Mesothelial cell of epicardium (in vitro differentiated cells): ENCODE results near the gene CES5A. TPM values are rescaled to one million over a fixed set of nuclear protein-coding genes. Genes with fewer than 3 reads are reported as not detected.
A peak's percentile ranks its signal among the peaks of the same experiment; 100 is the strongest.
"Not testable (repeated sequence)": the region's sequence is repeated elsewhere in the genome, so short reads cannot be mapped to it uniquely, and the experiment has no call there.

Source experiments
- DNase-seq, 2 experiments: peaks; one replicate each; pipeline ENCODE4 v3.0.0; 2021; ENCODE audit warnings: low spot score in 2 of 2; ENCODE audit not compliant: unreplicated experiment in 2 of 2
- H3K27ac Mint-ChIP-seq: 2 replicates; pipeline ENCODE4 v1.8.0; 2021; ENCODE audit warnings: mixed read lengths
- H3K27me3 Mint-ChIP-seq: 2 replicates; pipeline ENCODE4 v1.8.0; 2021; ENCODE audit warnings: low read depth, mixed read lengths
- H3K36me3 Mint-ChIP-seq: 2 replicates; pipeline ENCODE4 v1.8.0; 2021; ENCODE audit warnings: mixed read lengths
- H3K4me1 Mint-ChIP-seq: 2 replicates; pipeline ENCODE4 v1.8.0; 2021; ENCODE audit warnings: mixed read lengths
- H3K4me3 Mint-ChIP-seq: 2 replicates; pipeline ENCODE4 v1.8.0; 2021; ENCODE audit warnings: mild to moderate bottlenecking, moderate library complexity, mixed read lengths
- H3K9me3 Mint-ChIP-seq: 2 replicates; pipeline ENCODE4 v1.8.0; 2021; ENCODE audit warnings: mixed read lengths
- CTCF ChIP-seq: fragments of 200-600 bp; sonication (generic); IDR thresholded peaks from one replicate; pipeline ENCODE4 v1.5.0; 2021; ENCODE audit warnings: antibody characterized with exemption; ENCODE audit not compliant: unreplicated experiment
- total RNA-seq: library from RNA; stranded (reverse); gene quantifications from 3 replicates; pipeline ENCODE4 v1.2.1, GENCODE V29; 2021

Gene CES5A
- total RNA-seq, 1 donor from 2014 or later: not detected

DNA sequence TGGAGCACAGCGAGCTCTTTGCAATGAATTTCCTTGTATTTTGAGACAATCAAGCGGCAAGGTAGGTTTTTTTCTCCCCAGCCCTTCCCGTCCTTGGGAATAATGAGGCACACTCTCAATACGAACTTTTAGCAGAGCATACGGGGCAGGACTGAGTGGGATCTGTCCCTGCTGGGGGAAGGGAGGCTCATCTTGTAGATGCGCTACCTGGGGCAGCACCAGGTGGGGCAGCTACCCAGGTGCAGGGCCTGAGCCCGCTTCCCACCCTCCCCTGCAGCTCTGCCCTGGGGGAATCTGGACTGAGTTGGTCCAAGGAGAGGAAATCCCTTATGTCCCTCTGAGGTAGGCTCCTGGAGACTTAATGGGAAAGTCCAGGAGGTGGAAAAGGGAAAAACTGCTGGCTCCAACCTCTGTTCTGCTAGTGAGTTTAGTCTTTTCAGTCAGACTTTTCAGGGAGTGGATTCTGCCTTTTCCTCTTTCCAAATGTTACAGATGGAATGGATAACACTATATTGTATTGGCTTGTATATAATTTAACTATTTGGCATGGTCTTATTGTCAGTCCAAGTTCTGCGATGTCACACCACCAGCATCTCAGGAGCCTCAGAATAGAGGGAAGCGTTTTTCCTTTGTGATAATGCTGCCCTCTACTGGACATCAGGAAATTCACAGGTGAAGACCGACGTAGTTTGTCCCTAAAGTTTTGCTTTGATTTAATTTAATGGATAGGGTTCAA is 32.6 kb downstream of the CES5A start:
- Mint-ChIP-seq H3K4me1 (no peaks in the 10 kb centered on the region), H3K27ac (no peak overlapping the region), H3K9me3 (no peaks in the 10 kb centered on the region), H3K36me3 (no peaks in the 10 kb centered on the region), H3K4me3 (no peak overlapping the region), H3K27me3 (peaks cover 40% of the 10 kb centered on the region)
- no peak for DNase-seq
- TF ChIP-seq CTCF: peak; percentile 83

DNA sequence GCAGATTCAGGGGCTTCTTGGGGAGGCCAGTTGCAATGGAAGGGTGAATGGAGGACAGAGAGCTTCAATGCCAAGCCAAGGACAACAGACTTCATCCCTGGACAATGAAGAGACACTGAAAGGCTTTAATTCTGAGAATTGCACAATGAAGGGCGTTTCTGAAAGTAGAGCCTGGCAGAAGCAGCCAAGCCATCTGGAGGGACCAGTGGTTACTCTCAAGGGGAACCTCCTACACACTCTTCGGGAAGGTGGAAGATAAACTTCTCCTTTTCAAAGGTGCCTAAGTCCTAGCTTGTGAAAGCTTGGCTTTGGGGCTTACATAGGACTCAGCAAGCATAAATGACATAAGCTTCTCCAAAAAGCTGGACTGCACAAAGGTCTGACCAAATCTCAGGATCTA is 36.1 kb downstream of the CES5A start:
- Mint-ChIP-seq H3K27ac (no peak overlapping the region), H3K4me1 (no peaks in the 10 kb centered on the region), H3K4me3 (no peak overlapping the region), H3K36me3 (no peaks in the 10 kb centered on the region), H3K9me3 (no peaks in the 10 kb centered on the region), H3K27me3 (peaks cover 23% of the 10 kb centered on the region)
- DNase-seq: no peak
- TF ChIP-seq CTCF: no peak

DNA sequence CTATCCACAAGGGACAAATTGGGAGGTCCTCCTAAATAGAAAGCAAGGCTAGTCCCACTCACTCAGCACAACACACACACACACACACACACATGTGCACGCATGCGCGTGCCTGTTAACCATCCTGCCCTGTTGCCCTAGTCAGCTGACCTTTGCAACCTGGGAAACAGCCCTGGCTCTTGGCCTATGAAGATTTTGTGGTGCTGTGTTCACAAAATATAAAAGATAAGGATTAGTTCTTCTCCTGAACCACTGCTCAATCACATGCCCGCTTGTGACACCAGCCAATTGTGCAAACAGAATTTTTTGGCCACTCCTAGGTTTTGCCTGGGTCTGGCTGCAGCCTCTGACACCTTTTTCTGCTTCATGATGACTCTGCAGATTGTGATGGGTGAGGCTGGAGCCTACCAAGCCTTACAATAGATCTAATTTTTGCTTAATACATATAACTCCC is 39.0 kb downstream of the CES5A start:
- DNase-seq: no peak
- TF ChIP-seq CTCF: no peak
- Mint-ChIP-seq H3K9me3 (no peaks in the 10 kb centered on the region), H3K27me3 (peaks cover 12% of the 10 kb centered on the region), H3K36me3 (no peaks in the 10 kb centered on the region), H3K4me1 (peaks cover 5% of the 10 kb centered on the region), H3K4me3 (no peak overlapping the region), H3K27ac (no peak overlapping the region)

DNA sequence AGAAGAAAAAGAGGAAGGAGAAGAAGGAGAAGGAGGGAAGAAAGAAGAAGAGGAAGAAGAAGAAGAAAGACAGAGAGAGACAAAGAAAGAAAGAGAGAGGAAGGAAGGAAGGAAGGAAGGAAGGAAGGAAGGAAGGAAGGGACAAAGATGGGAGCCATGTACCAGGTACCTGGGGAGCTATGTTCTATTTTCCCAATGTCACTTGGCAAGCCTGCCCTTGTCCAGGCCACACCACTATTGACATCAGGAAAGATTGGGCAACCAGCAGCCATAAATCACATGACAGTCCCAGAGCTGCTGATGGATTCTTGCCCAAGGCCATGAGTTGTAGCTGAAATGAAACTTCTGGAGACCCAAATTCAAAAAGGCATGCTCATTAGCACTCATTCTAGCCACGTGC is 39.6 kb downstream of the CES5A start:
- Mint-ChIP-seq H3K9me3 (no peaks in the 10 kb centered on the region), H3K4me3 (no peak overlapping the region), H3K36me3 (no peaks in the 10 kb centered on the region), H3K27me3 (peaks cover 14% of the 10 kb centered on the region), H3K4me1 (peaks cover 5% of the 10 kb centered on the region), H3K27ac (no peak overlapping the region)
- no peak for TF ChIP-seq CTCF
- DNase-seq: no peak

GRCh38 chr16:55835173-55835572 is 40.0 kb downstream of the CES5A start:
- peaks cover 14% of the 10 kb centered on the region for H3K27me3 Mint-ChIP-seq
- not testable (repeated sequence) for H3K27ac Mint-ChIP-seq, DNase-seq, H3K4me3 Mint-ChIP-seq, H3K9me3 Mint-ChIP-seq, H3K4me1 Mint-ChIP-seq, H3K36me3 Mint-ChIP-seq

- H3K4me3 Mint-ChIP-seq: no peak overlapping the region
- DNase-seq: peak in 1 of 2 experiments; percentile 5
- H3K27me3 Mint-ChIP-seq: peaks cover 14% of the 10 kb centered on the region
- no peaks in the 10 kb centered on the region for H3K9me3 Mint-ChIP-seq
- H3K4me1 Mint-ChIP-seq: peaks cover 5% of the 10 kb centered on the region
- H3K27ac Mint-ChIP-seq: no peak overlapping the region
- H3K36me3 Mint-ChIP-seq: no peaks in the 10 kb centered on the region
- TF ChIP-seq CTCF: no peak
Measured at GRCh38 chr16:55834049-55834448, 41.1 kb downstream of the CES5A start.
